ENCODE results near the gene TANGO6.

DNA sequence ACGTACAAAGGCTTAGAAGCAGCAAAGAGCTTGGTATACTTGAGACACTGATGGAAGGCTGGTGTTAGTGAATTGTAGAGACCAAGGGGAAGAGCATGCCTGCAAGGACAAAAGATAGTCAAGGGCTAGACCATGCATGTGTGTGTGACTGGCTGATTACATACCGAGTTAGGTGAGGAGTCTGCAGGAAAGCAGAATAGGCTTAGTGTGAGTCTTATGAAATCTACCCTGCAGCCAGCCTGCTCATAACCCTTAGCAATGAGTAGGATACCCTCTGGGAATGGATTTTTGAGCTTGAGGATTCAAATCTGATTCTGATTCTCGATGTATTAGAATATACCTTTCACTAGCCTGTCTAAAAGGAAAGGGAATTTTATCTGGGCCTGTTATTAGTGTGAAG is 77.0 kb downstream of the TANGO6 start:
- TF ChIP-seq SUZ12 (IDR thresholded peaks at IDR 0.05; ENCODE audit: extremely low read depth, insufficient read depth, insufficient read length) (no peak), YY1 (IDR thresholded peaks at IDR 0.05; ENCODE audit: insufficient read depth, insufficient read length) (no peak), ZNF274 (IDR thresholded peaks at IDR 0.05; ENCODE audit: low read depth, low read length) (no peak)

All from NT2/D1 (cell line).